Muscle of arm (tissue), 12 donors: ENCODE results near the gene JAKMIP3. TPM values are rescaled to one million over a fixed set of nuclear protein-coding genes. Genes with fewer than 3 reads are reported as not detected.
"Not testable (repeated sequence)": the region's sequence is repeated elsewhere in the genome, so short reads cannot be mapped to it uniquely, and the experiment has no call there.

Source experiments
- DNase-seq: peaks from one replicate; pipeline ENCODE4 v3.0.0-alpha.2; 2013
- polyA plus RNA-seq, 12 donors: library from polyadenylated mRNA; unstranded; fragments of 120-200 nt; gene quantifications; one replicate each; pipeline ENCODE4 v1.2.1, GENCODE V29; 2013; ENCODE audit not compliant: insufficient read length in 12 of 12

JAKMIP3 gene
- polyA plus RNA-seq, 12 donors = 0.38 to 1.1 (median 0.66) TPM; not detected in 2

DNA sequence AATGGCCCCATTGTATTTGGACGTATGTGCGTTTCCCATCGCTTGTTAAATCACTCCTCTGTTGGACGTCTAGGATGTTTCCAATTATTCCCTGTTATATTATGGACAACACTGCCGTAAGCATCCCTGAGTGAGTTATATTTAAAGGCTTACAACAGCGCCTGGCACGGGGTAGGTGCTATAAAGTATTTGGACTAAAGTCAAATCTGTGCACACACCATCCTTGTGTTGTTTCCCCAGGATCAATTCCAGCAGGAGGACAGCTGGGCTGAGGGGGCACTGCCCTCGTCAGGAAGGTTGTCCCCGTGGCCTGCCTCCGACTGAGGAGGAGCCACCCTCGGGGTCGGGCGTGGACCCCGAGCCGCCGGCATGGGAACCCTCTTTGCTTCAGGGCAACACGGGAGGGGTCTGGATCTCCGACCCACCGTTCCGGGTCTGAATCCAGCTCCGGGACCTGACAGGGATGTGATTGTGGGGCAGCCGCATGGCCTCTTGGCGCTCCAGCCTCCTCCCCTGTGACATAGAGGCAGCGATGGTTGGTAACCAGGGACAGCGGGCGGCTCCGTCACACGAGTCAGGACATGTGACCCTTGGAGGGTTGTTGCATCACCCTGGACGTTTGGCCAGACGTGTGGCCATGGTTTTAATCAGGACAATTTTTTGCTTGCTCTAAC is 1.5 kb upstream of the JAKMIP3 start:
- DNase-seq = no peak

DNA sequence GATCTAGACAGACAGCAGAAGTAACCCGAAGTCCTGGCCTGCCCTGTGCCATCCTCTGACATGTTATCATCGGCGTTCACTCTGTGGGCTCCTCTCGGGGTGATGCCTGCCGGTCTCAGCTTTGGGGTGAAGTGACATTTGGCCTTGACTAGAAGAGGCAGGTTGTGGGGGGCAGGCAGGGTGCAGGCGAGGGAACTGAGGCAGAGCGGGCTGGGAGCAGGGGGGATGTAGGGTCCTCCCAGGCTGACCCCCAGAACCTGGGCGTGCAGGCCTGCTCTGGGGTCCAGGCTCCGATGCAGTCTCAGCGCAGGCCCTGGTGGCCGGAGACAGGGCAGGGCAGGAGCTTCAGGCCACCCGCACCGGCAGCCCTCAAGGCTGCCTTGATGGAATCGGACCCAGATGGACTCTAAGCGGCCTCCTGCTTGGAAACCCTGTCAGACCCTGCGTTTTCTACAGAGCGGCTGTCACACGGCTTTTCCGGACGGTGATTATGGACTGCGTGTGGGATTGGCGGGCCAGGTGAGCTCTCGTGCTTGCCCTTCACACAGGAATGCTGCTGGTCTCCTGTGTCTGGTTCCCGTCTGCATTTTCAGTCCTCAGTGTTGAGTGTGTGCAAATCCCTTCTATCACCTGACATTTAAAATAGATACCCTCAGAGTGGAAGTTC is 842 bp upstream of the JAKMIP3 start:
- DNase-seq = no peak

DNA sequence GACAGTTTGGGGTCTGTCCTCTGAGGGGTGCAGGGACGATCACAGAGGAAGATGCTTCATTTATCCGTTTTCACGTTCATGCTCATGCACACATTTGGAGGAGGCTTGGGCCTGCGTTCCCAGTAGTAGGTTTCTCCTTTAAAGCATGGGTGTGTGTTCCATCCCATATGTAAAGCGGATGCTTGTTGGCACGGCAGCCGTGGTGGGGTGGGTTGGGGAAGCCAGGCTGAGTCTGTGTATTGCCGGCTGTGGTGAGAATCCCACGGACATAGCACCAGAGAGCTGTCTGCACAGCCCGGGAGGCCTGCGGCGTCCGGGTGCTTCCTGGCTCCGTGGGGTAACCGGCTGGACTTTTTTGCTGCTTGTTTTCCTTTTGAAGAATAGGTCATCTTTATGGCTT is 440 bp downstream of the JAKMIP3 start:
- DNase-seq = no peak

DNA sequence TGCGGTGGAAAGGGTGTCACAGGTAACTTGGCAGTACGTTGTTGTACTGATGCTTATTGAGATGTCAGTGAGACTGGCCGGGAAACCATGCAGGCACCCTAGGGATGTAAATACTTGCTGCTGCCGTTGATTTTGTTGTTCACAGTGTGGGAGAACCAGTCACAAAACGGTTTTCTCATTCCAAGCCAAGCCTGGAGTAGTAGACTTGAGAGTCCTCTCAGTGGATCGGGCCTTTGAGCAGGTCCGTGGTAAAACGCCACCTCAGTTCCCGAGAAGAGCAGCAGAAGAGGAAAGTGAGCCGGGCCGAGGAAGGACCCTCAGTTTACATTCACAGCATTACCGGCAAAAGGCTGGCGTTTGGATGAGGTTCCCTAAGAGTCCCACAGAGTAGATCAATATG is 1.1 kb downstream of the JAKMIP3 start:
- no peak for DNase-seq

DNA sequence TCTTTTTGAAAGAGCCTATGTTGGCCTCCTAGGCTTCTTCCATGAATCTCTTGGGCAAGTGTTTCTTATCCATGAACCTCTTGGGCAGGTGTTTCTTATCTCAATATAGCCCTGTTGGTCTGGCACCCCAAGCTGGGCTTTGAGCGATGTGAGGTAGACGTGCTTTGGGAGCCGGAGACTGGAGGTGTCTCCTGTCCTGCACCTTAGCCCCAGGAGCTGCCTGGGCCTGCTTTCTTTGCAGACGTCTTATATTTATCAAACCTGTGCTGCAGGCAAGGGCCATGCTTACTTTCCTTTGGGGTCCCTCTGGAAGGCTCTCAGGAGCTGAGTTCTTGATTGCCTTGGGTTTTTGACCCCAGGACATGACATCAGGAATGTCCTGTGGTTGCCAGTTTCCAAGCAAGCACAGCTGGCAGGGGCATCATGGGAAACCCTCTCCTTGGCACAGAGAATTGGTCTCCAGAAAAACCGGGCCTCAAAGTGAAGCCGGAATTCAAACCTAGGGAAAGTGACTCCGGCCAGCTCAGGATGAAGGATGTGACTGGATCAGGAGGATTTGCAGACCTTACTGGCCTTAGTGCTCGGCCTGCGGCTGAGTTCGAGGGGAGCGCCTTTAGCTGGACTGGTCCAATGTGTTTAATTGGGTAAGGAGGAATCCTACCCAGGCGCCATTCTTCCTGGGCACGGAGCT is 2.8 kb downstream of the JAKMIP3 start:
- DNase-seq = no peak

DNA sequence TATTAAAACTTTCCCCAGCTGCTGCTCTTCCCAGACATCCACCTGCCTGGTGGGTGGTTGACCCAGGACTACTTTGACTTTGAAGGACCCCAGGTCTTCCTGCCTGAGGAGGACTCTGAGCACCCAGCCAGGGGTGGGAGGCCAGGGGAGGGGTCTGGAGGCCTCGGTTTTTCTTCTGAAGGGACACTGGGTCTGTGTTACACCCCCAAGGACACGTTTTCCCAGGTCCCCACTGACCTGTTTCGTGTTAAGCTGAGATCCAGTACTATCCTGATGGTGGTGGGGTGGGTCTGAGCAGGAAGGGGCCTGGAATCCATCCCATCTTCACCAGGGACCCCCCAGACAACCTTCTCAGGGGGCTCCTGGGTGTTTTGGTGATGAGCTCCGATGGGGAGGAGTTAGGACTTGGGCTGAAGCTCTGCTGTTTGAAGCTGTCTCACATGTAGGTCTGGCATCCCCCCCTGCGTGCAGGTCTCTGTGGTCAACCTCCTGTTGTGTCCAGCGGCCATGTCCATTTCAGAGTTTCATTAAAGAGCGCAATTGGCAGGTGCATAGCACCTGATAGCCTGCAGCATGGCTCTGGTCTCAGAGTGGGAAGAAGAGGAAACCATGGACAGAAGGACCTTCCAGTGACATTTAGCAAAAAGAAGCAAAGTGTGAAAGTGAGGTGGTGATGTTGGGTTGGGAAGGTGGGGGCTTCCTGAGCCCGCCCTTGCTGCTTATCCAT is 3.5 kb downstream of the JAKMIP3 start:
- no peak for DNase-seq

DNA sequence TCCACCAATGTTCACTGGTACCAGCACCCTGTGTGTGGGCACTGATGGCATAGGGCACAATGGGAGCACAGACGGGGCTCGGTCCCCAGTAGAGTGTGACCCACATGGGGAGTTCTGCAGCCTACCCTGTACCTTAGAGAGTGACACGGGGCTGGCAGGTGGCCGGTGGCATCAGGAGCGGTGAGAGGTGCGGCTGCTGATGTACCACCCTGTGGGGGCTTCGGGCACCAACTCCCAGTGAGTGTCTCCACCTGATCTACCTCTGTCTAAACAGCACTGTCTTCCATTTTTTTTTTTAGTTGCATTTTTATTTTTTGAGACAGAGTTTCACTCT is 4.1 kb downstream of the JAKMIP3 start:
- DNase-seq = no peak

DNA sequence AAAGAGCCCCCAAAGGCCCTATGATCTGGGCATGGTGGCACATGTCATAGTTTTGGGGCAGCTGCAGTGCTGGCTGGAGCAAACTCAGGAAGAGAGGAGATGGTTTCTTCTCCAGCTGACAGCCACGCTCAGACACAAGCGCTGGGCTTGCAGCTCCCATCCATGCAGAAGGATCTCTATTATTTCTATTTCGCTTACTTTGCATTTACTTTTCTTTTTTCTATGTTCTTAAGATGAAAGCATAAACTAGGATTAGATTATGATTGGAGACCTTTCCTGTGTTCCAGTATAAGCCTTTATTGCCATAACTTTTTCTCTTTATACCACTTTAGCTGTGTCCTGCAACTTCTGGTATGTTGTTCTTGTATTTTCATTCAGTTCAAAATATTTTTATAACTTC is 5.0 kb downstream of the JAKMIP3 start:
- no peak for DNase-seq

DNA sequence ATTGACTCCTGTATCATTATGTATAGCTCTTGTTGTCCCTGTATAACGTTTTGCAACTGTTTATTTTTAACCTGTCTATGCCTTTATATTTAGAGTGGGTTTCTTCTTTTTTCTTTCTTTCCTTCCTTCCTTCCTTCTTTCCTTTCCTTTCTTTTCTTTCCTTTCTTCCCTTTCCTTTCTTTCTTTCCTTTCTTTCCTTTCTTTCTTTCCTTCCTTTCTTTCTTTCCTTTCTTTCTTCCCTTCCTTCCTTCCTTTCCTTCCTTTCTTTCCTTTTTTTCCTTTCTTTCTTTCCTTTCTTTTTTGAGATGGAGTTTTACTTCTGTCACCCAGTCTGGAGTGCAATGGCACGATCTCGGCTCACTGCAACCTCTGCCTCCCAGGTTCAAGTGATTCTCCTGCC is 5.9 kb downstream of the JAKMIP3 start:
- no peak for DNase-seq

DNA sequence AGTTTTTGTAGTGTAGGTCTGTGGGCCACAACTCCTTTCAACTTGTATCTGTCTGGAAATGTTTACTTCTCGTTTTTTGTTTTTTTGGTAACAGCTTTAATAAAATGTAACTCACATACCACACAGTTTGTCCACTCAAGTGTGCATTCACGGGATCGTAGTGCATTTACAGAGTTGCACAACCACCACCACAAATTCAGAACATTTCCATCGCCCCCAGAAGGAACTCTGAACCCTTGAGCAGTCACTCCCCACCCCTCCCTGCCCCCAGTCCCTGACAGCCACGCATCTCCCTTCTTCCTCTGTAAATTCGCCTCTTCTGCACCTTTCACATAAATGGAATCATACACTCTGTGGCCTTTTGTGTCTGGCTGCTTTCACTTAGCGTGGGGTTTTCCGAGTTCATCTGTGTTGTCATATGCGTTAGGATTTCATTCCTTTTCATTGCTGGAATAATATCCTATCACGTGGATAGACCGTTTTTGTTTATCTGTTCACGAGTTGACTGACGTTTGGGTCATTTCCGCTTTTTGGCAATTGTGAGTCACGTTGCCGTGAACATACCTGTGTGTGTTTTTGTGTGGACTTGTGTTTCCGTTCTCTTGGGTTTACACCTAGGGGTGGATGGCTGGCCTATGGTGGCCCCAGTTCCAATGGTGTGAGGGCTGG is 10.3 kb downstream of the JAKMIP3 start:
- DNase-seq = no peak

DNA sequence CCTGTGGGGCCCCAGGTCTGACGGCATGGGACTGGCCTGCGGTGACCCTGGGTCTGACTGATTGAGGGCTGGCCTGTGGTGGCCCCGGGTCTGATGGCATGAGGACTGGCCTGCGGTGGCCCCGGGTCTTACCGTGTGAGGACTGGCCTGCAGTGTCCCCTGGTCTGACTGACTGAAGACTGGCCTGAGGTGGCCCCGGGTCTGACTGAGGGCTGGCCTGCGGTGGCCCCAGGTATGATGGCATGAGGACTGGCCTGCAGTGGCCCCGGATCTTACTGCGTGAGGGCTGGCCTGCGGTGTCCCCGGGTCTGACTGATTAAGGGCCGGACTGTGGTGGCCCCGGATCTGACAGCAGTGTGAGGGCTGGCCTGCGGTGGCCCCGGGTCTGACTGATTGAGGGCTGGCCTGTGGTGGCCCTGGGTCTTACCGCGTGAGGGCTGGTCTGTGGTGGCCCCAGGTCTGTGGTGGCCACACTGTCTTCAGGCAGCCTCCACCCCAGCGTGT is 10.9 kb downstream of the JAKMIP3 start:
- DNase-seq = no peak

DNA sequence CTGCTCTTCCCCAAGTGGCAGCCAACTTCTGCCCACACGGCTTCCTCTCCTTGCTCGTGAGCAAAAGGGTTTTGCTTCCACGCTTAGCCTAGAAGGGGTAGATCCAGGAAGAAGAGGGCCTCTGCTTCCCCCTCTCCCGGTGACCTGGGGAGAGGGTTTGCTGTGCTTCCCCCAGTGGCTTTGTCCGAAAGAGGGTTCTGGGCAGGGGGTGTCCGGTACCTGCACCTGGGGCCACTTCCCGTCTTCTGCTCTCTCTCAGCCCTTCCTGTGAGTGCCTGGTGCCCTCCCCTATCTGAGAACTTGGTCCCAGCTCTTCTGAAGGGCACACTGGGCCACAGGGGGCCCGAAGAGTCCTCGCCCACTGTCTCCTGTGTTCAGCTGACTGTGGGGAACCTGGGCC is 11.3 kb downstream of the JAKMIP3 start:
- no peak for DNase-seq

DNA sequence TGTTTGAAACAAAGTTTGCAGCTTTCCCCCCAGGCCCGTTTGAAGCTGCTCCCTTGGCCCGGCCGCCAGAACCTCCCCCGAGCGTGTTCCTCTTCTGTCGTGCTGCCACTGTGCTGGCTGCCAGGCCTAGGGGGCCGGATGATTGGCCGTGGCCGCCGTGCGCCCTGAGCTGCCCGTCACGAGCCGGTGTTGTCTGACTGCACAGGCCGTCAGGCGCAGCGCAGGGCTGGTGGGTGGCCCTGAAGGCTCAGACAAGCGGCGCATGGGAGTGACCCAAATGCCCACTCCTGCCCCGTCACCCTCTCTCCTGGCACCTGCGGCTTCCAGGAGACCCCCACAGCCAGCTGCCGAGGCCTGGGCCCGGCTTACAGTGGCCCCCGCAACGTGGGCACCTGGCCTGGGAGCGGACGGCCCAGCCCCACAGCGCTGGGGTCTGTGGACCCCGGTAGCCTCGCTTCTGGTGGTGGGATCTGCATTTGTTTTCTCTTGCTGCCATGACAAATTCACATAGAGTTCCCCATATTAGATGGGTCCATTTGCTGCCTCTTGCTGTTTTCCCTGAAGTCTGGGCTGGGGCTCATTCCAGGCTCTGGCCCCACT is 13.1 kb downstream of the JAKMIP3 start:
- DNase-seq = no peak

DNA sequence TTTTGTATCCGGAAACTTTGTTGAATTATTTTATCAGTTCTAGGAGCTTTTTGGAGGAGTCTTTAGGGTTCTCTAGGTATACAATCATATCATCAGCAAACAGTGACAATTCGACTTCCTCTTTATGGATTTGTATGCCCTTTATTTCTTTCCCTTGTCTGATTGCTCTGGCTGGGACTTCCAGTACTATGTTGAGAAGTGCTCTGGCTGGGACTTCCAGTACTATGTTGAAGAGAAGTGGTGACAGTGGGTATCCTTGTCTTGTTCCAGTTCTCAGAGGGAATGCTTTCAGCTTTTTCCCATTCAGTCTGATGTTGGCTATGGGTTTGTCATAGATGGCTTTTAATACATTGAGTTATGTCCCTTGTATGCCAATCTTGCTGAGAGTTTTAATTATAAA is 18.6 kb downstream of the JAKMIP3 start:
- DNase-seq = not testable (repeated sequence)

DNA sequence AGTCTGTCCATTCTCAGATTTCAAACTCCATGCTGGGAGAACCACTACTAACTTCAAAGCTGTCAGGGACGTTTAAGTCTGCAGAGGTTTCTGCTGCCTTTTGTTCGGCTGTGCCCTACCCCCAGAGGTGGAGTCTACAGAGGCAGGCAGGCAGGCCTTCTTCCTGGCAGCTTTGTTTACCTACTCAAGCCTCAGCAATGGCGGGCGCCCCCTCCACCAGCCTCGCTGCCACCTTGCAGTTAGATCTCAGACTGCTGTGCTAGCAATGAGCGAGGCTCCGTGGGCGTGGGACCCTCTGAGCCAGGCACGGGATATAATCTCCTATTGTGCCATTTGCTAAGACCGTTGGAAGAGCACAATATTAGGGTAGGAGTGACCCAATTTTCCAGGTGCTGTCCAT is 27.5 kb downstream of the JAKMIP3 start:
- not testable (repeated sequence) for DNase-seq

DNA sequence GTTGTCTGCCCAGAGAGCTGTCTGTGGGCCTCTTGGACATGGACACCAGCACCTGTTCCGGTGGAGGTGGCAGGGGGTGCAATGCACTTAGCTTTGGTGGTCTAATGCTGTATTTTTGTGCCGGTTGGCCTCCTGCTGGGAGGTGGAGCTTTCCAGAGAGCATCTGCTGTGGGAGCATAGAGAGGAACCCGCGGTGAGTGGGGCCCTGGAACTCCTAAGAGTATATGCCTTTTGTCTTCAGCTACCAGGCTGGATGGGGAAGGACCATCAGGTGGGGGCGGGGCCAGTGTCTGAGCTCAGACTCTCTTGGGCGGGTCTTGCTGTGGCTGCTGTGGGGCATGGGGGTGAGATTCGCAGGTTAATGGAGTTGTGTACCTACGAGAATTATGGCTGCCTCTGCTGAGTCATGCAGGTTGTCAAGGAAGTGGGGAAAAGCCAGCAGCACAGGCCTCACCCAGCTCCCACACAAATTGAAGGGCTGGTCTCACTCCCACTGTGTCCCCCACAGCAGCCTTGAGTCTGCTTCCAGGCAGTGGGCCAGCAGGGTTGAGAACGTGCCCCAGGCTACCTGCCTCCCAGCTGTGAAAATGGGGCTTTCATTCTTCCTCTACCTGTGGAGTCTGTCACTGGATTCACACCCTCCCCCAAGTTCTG is 29.0 kb downstream of the JAKMIP3 start:
- DNase-seq = no peak

DNA sequence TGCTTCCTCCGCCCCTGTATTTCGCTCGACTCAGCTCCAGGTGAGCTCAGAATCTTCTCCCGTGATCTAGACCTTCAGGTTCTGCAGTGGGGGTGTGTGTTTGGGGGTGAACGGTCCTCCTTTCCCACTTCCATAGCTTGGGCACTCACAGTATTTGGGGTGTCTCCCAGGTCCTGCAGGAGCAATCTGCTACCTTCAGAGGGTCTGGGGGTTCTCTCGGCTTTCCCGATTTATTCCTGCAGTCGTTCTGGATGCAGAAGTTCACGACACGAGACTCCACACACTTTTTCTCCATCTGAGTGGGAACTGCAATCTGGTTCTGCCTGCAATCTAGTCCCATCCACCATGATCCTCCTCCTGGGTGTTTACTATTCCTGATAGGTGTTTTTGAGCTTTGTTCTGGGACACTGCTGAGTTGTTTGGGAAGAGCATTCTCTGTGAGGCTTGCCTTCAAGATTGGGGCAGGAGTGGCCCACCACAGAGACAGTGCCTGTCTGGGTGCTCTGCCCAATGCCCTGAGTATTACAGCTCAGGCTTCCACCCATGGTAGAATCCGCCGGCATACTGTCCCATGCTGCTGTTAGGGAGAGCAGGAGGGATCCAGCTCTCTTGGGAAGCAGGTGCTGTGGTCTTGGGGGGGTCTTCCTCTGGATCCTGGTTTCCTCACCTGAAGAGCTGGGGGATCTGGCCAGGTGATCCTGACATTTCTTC is 29.8 kb downstream of the JAKMIP3 start:
- DNase-seq = no peak

DNA sequence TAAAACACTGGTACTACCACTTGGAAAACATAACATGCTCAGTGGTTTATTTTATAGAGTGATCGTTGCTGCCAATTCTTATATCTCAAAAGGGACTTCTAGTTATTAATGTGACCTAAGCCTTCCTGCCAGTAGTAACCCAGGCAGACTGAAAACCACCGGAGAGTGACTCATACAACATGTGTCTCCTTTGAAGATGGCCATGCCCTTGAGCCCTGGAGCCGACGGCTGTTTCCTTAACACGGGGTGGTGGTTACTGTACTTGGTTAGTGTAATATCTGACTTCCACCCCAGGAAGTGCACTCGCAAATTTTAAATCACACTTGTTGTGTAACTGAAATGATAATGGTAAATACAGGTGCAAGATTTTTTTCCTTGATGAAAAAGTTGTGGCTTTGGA is 30.5 kb downstream of the JAKMIP3 start:
- no peak for DNase-seq

DNA sequence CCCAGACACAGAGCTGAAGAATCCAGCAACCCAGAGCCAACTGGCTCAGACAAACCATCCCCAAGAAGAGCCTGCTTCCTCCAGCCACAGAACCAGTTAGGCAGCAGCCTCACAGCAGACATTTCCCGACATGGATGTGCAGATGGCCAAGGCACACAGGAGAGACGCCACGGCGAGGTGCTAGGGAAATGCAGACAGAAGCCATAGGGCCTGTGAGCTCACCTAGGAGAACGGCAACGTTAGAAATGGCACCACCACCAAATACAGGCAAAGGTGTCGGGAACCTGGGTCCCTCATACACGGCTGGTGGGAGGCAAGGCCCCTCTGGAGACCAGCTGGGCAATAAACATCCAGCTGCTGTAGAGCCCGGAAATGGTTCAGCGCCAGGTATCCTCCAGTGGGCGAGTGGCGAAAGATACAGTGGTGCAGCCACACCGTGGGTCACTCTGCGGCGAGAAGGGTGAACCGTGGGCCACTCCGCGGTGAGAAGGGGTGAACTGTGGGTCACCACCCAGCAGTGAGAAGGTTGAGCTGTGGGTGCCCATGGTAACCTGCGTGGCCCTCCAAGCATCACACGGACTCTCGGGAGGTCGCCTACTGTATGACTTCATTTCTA is 31.2 kb downstream of the JAKMIP3 start:
- no peak for DNase-seq
